H9 (cell line): Measurements from ENCODE around the gene KLHL3. TPM values are rescaled to one million over a fixed set of nuclear protein-coding genes. Genes with fewer than 3 reads are reported as not detected.

Experiments used
- DNase-seq: peaks from one replicate; pipeline ENCODE4 v3.0.0-alpha.2; 2017
- H2AFZ ChIP-seq: one replicate; pipeline ENCODE4 v1.6.1; 2013; ENCODE audit warnings: mild to moderate bottlenecking, low read length, control low read depth, moderate library complexity
- H2AK5ac ChIP-seq: 2 replicates; pipeline ENCODE4 v1.6.1; 2013; ENCODE audit warnings: low read length, control low read depth, mixed read lengths; ENCODE audit not compliant: insufficient read length
- H2BK120ac ChIP-seq: one replicate; pipeline ENCODE4 v1.6.1; 2013; ENCODE audit warnings: low read depth, mild to moderate bottlenecking, low read length, control low read depth, inconsistent platforms; ENCODE audit not compliant: poor library complexity, severe bottlenecking
- H2BK12ac ChIP-seq: 2 replicates; pipeline ENCODE4 v1.6.1; 2013; ENCODE audit warnings: low read length, control low read depth, mixed read lengths, low read depth; ENCODE audit not compliant: insufficient read length
- H2BK15ac ChIP-seq: 2 replicates; pipeline ENCODE4 v1.6.1; 2013; ENCODE audit warnings: low read depth, low read length, control low read depth
- H2BK20ac ChIP-seq: one replicate; pipeline ENCODE4 v1.6.1; 2013; ENCODE audit warnings: low read depth, mild to moderate bottlenecking, low read length, control low read depth, inconsistent platforms; ENCODE audit not compliant: poor library complexity, severe bottlenecking
- H2BK5ac ChIP-seq: 2 replicates; pipeline ENCODE4 v1.6.1; 2013; ENCODE audit warnings: low read length, control low read depth, mixed read lengths; ENCODE audit not compliant: insufficient read length
- H3K14ac ChIP-seq: 2 replicates; pipeline ENCODE4 v1.6.1; 2013; ENCODE audit warnings: low read length, control low read depth; ENCODE audit not compliant: insufficient read depth
- H3K18ac ChIP-seq: 2 replicates; pipeline ENCODE4 v1.6.1; 2013; ENCODE audit warnings: low read depth, mild to moderate bottlenecking, mixed read lengths, low read length, control low read depth; ENCODE audit not compliant: insufficient read length
- H3K23ac ChIP-seq: 2 replicates; pipeline ENCODE4 v1.6.1; 2013; ENCODE audit warnings: low read length, control low read depth, mixed read lengths, low read depth; ENCODE audit not compliant: insufficient read length
- H3K23me2 ChIP-seq: 2 replicates; pipeline ENCODE4 v1.6.1; 2013; ENCODE audit warnings: low read depth, mild to moderate bottlenecking, mixed read lengths, low read length, control low read depth; ENCODE audit not compliant: insufficient read length, poor library complexity, severe bottlenecking
- H3K27ac ChIP-seq: 2 replicates; pipeline ENCODE4 v1.5.1; 2013; ENCODE audit warnings: low read length, control low read depth, mixed read lengths, low read depth; ENCODE audit not compliant: insufficient read length
- H3K27me3 ChIP-seq: 2 replicates; pipeline ENCODE4 v1.6.1; 2013; ENCODE audit warnings: low read length, control low read depth, inconsistent platforms; ENCODE audit not compliant: insufficient read depth
- H3K4ac ChIP-seq: 2 replicates; pipeline ENCODE4 v1.6.1; 2013; ENCODE audit warnings: low read depth, mild to moderate bottlenecking, control low read depth, inconsistent platforms, low read length, moderate library complexity
- H3K4me1 ChIP-seq: 2 replicates; pipeline ENCODE4 v1.6.1; 2013; ENCODE audit warnings: low read length, control low read depth, inconsistent platforms; ENCODE audit not compliant: insufficient read depth
- H3K4me2 ChIP-seq: 2 replicates; pipeline ENCODE4 v1.6.1; 2013; ENCODE audit warnings: low read length, control low read depth, mixed read lengths; ENCODE audit not compliant: insufficient read length, insufficient read depth
- H3K56ac ChIP-seq: 2 replicates; pipeline ENCODE4 v1.6.1; 2013; ENCODE audit warnings: low read depth, mild to moderate bottlenecking, mixed read lengths, low read length, control low read depth; ENCODE audit not compliant: insufficient read length
- H3K79me1 ChIP-seq: 2 replicates; pipeline ENCODE4 v1.6.1; 2013; ENCODE audit warnings: low read depth, mild to moderate bottlenecking, moderate library complexity, low read length, control low read depth, inconsistent platforms; ENCODE audit not compliant: insufficient read depth, poor library complexity, severe bottlenecking
- H3K79me2 ChIP-seq: 2 replicates; pipeline ENCODE4 v1.6.1; 2013; ENCODE audit warnings: low read length, control low read depth, inconsistent platforms; ENCODE audit not compliant: insufficient read depth
- H3K9ac ChIP-seq: 2 replicates; pipeline ENCODE4 v1.6.1; 2013; ENCODE audit warnings: low read length, control low read depth, mixed read lengths; ENCODE audit not compliant: insufficient read length; ENCODE audit errors: extremely low read depth
- H3K9me3 ChIP-seq: one replicate; pipeline ENCODE4 v1.6.1; 2013; ENCODE audit warnings: low read depth, low read length, inconsistent platforms; ENCODE audit not compliant: control insufficient read depth
- H3T11ph ChIP-seq: one replicate; pipeline ENCODE4 v1.6.1; 2013; ENCODE audit warnings: mild to moderate bottlenecking, low read length, control low read depth, inconsistent platforms
- H4K20me1 ChIP-seq: one replicate; pipeline ENCODE4 v1.6.1; 2013; ENCODE audit not compliant: control insufficient read depth, insufficient read length, insufficient read depth
- H4K5ac ChIP-seq: 2 replicates; pipeline ENCODE4 v1.6.1; 2013; ENCODE audit warnings: low read depth, mild to moderate bottlenecking, mixed read lengths, low read length, control low read depth; ENCODE audit not compliant: insufficient read length
- H4K8ac ChIP-seq: replicated peaks from 2 replicates; pipeline ENCODE4 v1.6.1; 2013; ENCODE audit warnings: low read length, control low read depth, mixed read lengths, low read depth; ENCODE audit not compliant: insufficient read length
- H4K91ac ChIP-seq: 2 replicates; pipeline ENCODE4 v1.6.1; 2013; ENCODE audit warnings: low read depth, mild to moderate bottlenecking, moderate library complexity, mixed read lengths, low read length, control low read depth; ENCODE audit not compliant: insufficient read length
- H3K27ac Mint-ChIP-seq, 3 experiments: 2 replicates in 2 of 3; 3 replicates in 1 of 3; pipeline ENCODE4 v1.8.0; 2020 to 2021; ENCODE audit warnings: mixed read lengths in 3 of 3, mild to moderate bottlenecking in 1 of 3, moderate library complexity in 1 of 3
- H3K27me3 Mint-ChIP-seq: 2 replicates; pipeline ENCODE4 v1.8.0; 2021; ENCODE audit warnings: low read depth, mild to moderate bottlenecking, moderate library complexity, mixed read lengths
- H3K36me3 Mint-ChIP-seq, 3 experiments: 2 replicates in 2 of 3; 3 replicates in 1 of 3; pipeline ENCODE4 v1.8.0; 2020 to 2021; ENCODE audit warnings: low read depth in 3 of 3, mixed read lengths in 3 of 3; ENCODE audit not compliant: insufficient read depth in 1 of 3
- H3K4me1 Mint-ChIP-seq, 2 experiments: 2 replicates each; pipeline ENCODE4 v1.8.0; 2020; ENCODE audit warnings: mixed read lengths in 2 of 2
- H3K4me3 Mint-ChIP-seq, 2 experiments: 2 replicates in 1 of 2; 3 replicates in 1 of 2; pipeline ENCODE4 v1.8.0; 2020 to 2021; ENCODE audit warnings: mild to moderate bottlenecking in 2 of 2, mixed read lengths in 2 of 2, moderate library complexity in 1 of 2
- H3K9me3 Mint-ChIP-seq, 2 experiments: 2 replicates in 1 of 2; 3 replicates in 1 of 2; pipeline ENCODE4 v1.8.0; 2020; ENCODE audit warnings: mild to moderate bottlenecking in 2 of 2, mixed read lengths in 2 of 2, moderate library complexity in 1 of 2
- WGBS: extraction: QIAGEN DNeasy Blood & Tissue Kit; methylation state at CpG from one replicate; pipeline ENCODE4 v1.1.7; 2013; ENCODE audit warnings: missing lambda C conversion rate, low lambda C conversion rate, mixed read lengths; ENCODE audit not compliant: insufficient read length; ENCODE audit errors: extremely low coverage; 5-methylcytosine and 5-hydroxymethylcytosine counted together
- total RNA-seq: library from RNA; stranded (reverse); gene quantifications from 2 replicates; pipeline ENCODE4 v1.2.1, GENCODE V29; 2021
- TF ChIP-seq, protein P1 (sequence below): fragments of 200-600 bp; sonication (generic); conservative IDR thresholded peaks from 3 replicates; pipeline ENCODE4 v1.8.0; 2021; ENCODE audit warnings: antibody characterized with exemption, mild to moderate bottlenecking

KLHL3 gene
- total RNA-seq, 1 experiment from 2014 or later = 12.8 TPM

- H2AK5ac ChIP-seq = no peak overlapping the region
- H4K20me1 ChIP-seq = no peaks in the 10 kb centered on the region
- H3K27me3 ChIP-seq = no peaks in the 10 kb centered on the region
- H3K23ac ChIP-seq = no peak overlapping the region
- H2BK120ac ChIP-seq = no peak overlapping the region
- H3K79me1 ChIP-seq = no peaks in the 10 kb centered on the region
- H3K18ac ChIP-seq = no peak overlapping the region
- no peak overlapping the region for H4K5ac ChIP-seq
- H3K36me3 Mint-ChIP-seq = peaks cover 4 to 21% (median 6%) of the 10 kb centered on the region in 3 experiments; a peak in 5 of 7 replicates
- H4K91ac ChIP-seq = no peak overlapping the region
- no peaks in the 10 kb centered on the region for H3K27me3 Mint-ChIP-seq
- no peak overlapping the region for H3K4me3 Mint-ChIP-seq
- no peak overlapping the region for H3K56ac ChIP-seq
- no peaks in the 10 kb centered on the region for H3K23me2 ChIP-seq
- no CpG with 5 or more reads among the region's 3 CpGs for WGBS
- H3K4me1 Mint-ChIP-seq = no peaks in the 10 kb centered on the region
- no peaks in the 10 kb centered on the region for H3K4me1 ChIP-seq
- H3K4me2 ChIP-seq = no peak overlapping the region
- H3T11ph ChIP-seq = no peak overlapping the region
- H2BK20ac ChIP-seq = no peak overlapping the region
- peaks cover 3 to 8% of the 10 kb centered on the region in 2 experiments; a peak in 2 of 5 replicates for H3K9me3 Mint-ChIP-seq
- H2AFZ ChIP-seq = no peak overlapping the region
- TF ChIP-seq, protein P1, sequence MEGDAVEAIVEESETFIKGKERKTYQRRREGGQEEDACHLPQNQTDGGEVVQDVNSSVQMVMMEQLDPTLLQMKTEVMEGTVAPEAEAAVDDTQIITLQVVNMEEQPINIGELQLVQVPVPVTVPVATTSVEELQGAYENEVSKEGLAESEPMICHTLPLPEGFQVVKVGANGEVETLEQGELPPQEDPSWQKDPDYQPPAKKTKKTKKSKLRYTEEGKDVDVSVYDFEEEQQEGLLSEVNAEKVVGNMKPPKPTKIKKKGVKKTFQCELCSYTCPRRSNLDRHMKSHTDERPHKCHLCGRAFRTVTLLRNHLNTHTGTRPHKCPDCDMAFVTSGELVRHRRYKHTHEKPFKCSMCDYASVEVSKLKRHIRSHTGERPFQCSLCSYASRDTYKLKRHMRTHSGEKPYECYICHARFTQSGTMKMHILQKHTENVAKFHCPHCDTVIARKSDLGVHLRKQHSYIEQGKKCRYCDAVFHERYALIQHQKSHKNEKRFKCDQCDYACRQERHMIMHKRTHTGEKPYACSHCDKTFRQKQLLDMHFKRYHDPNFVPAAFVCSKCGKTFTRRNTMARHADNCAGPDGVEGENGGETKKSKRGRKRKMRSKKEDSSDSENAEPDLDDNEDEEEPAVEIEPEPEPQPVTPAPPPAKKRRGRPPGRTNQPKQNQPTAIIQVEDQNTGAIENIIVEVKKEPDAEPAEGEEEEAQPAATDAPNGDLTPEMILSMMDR = no peak
- no peak overlapping the region for H3K4ac ChIP-seq
- no peak overlapping the region for H3K9ac ChIP-seq
- no peaks in the 10 kb centered on the region for H3K79me2 ChIP-seq
- H3K27ac ChIP-seq = no peak overlapping the region
- H3K27ac Mint-ChIP-seq = no peak overlapping the region
- H2BK5ac ChIP-seq = no peak overlapping the region
- H3K14ac ChIP-seq = no peak overlapping the region
- H2BK12ac ChIP-seq = no peak overlapping the region
- DNase-seq = no peak
- no peak overlapping the region for H2BK15ac ChIP-seq
- H4K8ac ChIP-seq = no peak overlapping the region
- H3K9me3 ChIP-seq = no peaks in the 10 kb centered on the region
Observed at GRCh38 chr5:137649228-137649935, 86.5 kb downstream of the KLHL3 start.
